LNCaP clone FGC (cell line): ENCODE data around the gene TRMO.

Experiments
- DNase-seq: peaks from one replicate; pipeline ENCODE4 v3.0.0-alpha.2; 2011; ENCODE audit warnings: low read depth
- H3K4me3 ChIP-seq: 2 replicates; pipeline ENCODE4 v1.5.1; 2011; ENCODE audit warnings: mild to moderate bottlenecking, low read depth, low read length, control low read depth
- TF ChIP-seq, protein P1 (sequence below): IDR thresholded peaks from 2 replicates; pipeline ENCODE4 v1.5.1; 2012; ENCODE audit warnings: mild to moderate bottlenecking; ENCODE audit not compliant: control insufficient read depth, insufficient read depth; ENCODE audit errors: extremely low read depth

TRMO gene

DNA sequence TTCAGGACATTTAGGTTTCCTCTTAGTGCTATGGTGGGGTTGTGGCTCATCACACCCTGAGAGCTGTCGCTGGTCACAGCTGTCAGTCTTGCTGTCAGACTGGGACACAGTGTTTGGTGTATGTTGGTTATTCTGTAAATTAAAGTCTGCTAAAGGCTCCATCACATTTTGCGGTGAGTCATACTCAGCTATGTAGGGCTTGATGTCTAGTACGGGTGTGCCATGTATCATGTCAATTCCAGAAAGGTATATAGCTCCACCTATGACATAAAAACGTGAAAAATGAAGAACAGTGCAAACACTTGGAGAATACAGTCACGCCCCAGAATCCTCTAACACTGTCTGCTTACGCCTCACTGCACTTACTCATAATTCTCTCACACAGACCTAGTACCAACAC lies 11.9 kb downstream of the TRMO start:
- no peak for DNase-seq
- TF ChIP-seq, protein P1, sequence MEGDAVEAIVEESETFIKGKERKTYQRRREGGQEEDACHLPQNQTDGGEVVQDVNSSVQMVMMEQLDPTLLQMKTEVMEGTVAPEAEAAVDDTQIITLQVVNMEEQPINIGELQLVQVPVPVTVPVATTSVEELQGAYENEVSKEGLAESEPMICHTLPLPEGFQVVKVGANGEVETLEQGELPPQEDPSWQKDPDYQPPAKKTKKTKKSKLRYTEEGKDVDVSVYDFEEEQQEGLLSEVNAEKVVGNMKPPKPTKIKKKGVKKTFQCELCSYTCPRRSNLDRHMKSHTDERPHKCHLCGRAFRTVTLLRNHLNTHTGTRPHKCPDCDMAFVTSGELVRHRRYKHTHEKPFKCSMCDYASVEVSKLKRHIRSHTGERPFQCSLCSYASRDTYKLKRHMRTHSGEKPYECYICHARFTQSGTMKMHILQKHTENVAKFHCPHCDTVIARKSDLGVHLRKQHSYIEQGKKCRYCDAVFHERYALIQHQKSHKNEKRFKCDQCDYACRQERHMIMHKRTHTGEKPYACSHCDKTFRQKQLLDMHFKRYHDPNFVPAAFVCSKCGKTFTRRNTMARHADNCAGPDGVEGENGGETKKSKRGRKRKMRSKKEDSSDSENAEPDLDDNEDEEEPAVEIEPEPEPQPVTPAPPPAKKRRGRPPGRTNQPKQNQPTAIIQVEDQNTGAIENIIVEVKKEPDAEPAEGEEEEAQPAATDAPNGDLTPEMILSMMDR = no peak

DNA sequence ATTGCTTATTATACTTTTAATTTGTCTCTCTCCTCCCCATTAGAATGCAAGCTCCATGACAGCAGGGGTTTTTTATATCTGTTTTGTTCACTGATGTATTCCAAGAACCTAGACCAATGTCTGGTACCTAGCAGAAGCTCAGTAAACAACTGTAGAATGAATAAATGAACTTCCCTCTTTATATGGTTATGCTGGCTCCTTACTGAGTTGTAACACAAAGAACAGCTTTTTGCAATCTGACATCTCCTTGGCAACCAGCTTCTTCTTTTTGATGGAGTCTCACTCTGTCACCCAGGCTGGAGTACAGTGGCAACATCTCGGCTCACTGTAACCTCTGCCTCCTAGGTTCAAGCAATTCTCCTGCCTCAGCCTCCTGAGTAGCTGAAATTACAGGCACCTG lies 13.6 kb downstream of the TRMO start:
- TF ChIP-seq, protein P1 = no peak
- DNase-seq = no peak
- no peak overlapping the region for H3K4me3 ChIP-seq

More for the DNA sequence above, 11.9 kb downstream of the TRMO start:
- no peak overlapping the region for H3K4me3 ChIP-seq

DNA sequence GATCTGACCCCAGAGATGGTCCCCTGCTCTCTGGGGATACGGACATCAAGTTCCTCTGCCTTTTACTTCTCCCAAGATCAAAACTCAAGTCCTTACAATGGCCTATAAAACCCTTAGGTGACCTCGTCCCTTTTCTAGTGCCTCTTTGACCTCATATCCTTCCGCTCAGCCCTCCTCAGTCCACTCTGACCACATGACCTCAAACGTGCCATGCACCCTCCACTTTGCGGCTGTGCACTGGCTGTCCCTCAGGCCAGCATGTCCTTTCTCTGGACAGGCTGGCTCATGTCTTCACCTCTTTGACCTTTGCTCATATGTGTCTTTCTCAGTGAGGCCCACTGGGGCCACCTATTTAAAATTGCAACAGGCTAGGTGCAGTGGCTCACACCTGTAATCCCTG lies 14.7 kb downstream of the TRMO start:
- TF ChIP-seq, protein P1 = no peak
- no peak for DNase-seq
- no peak overlapping the region for H3K4me3 ChIP-seq

DNA sequence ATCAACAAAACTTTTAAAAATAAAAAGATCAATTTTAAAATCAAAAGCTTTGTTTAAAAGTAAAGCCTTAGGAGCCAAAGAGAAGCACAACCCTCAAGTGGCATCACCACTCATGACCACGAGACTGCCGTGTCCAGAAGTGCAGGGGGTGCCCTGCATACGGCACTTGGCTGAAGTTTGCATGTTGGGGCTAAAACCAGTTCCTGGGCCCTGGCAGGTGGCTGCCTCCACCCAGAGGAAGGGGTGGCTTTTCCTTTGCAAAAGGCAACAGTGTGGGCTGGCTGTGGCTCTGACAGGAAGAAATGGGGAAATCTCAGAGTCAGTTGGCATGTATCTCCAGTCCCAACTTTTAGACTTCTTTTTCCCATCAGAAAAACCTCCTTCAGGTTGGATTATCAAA lies 15.3 kb downstream of the TRMO start:
- no peak for DNase-seq
- no peak overlapping the region for H3K4me3 ChIP-seq
- TF ChIP-seq, protein P1 = no peak

DNA sequence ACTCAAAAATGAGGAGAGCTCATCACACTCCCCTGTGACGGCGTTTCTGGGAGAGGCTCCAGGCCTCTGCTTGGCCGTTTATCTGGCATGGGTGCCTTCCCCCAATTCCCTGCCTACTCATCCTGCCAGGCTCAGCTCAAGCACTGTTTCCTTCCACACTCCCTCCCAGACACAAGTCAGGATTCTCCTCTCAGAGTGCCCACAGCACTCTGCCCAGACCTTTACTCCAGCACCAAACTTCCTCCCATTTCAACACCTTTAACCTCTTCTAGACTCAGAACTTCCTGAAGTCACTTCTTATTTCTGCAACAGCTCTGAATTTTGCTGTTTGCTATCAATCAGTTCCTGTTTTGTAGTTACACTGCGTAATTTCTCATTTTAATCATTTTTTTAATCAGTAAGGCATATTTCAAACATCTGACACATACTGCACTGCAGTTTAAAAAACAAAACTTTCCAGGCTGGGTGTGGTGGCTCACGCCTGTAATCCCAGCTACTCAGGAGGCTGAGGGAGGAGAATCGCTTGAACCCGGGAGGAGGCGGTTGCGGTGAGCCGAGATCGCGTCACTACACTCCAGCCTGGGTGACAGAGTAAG lies 16.0 kb downstream of the TRMO start:
- DNase-seq = no peak

DNA sequence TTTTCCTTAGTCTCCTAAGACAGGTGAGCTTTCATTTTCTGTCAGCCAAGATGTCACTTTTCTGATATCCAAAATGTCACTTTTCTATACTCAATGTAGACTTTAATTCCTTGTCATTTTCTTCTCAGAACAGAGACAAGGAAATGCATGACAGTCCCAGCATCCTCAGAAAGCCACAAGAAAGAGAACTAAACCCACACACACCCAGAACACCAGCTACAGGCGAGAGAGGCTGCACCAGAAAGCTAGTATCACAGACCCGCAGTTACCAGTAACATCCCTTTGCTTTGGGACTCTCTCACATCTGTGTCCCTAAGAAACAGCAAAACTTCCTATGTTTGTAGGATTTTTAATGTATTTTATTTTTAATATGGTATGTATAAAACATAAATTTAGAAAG lies 17.1 kb downstream of the TRMO start:
- TF ChIP-seq, protein P1 = no peak
- H3K4me3 ChIP-seq = no peak overlapping the region
- no peak for DNase-seq

More for the DNA sequence above, 16.0 kb downstream of the TRMO start:
- TF ChIP-seq, protein P1 = no peak
- no peak overlapping the region for H3K4me3 ChIP-seq

DNA sequence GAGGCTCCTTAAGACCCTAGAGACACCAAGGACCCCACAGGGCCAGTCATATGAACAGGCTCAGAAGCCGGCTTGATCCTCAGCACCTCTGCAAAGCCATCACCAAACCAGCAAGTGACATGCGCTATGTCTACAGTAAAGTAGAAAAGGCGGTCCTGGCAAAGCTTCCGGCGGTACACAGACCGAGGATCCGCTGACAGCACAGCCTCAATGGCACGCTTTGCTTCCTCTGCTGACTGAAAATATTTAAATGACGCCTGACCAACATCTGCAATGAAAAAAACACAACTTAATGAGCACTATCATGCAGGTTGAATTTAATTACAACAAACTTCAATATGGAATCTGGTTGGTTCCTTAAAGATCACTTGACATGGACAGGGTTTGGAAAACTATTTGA lies 17.6 kb downstream of the TRMO start:
- TF ChIP-seq, protein P1 = no peak
- DNase-seq = no peak
- H3K4me3 ChIP-seq = no peak overlapping the region
